ENCODE measurements around the gene CFAP54.
A peak's percentile ranks its signal among the peaks of the same experiment; 100 is the strongest.
"Not testable (repeated sequence)": the region's sequence is repeated elsewhere in the genome, so short reads cannot be mapped to it uniquely, and the experiment has no call there.

Gene CFAP54

DNA sequence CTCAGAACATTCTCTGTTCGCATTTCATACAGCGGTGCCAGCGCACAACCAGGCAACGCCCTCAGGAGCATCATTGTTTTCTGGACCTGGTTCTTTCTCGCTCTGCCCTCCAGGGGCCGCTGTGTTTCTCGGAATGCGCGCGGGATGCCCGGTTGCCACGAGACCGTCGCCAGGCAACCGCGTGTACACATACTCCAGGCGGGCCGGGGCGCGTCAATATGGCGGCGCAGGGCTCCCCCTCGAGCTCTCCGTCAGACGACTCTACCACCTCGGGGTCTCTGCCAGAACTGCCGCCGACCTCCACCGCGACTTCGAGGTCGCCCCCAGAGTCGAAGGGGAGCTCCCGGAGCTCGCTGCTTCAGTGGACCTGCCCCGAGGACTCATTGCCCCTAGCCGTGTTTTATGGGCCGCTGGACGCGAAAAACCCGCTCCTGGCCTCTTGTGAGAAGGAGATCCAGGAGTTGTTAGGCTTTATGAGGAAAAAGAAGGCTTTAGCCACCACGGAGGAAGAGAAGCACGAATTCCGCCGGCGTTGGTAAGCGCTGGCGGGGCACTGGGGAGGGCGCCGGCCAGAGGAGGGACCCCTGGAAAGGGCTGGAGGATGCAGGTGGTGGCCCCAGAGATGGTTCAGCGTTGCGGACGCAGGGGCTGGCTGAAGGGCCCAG lies at the start of gene CFAP54:
Gene CFAP54, plus strand, starts transcription at position 186 of the 665 bp plus-strand sequence. Its CDS starts 33 bp downstream, at position 219.
- peak; percentile 11 to 94 (median 85) for DNase-seq

- no peak for DNase-seq
Observed at GRCh38 chr12:96441816-96442215, 47.6 kb upstream of the CFAP54 start.

- DNase-seq, result no peak
Observed at GRCh38 chr12:96442906-96443305, 46.5 kb upstream of the CFAP54 start.

- no peak for DNase-seq
Observed at GRCh38 chr12:96444399-96444798, 45.0 kb upstream of the CFAP54 start.

DNA sequence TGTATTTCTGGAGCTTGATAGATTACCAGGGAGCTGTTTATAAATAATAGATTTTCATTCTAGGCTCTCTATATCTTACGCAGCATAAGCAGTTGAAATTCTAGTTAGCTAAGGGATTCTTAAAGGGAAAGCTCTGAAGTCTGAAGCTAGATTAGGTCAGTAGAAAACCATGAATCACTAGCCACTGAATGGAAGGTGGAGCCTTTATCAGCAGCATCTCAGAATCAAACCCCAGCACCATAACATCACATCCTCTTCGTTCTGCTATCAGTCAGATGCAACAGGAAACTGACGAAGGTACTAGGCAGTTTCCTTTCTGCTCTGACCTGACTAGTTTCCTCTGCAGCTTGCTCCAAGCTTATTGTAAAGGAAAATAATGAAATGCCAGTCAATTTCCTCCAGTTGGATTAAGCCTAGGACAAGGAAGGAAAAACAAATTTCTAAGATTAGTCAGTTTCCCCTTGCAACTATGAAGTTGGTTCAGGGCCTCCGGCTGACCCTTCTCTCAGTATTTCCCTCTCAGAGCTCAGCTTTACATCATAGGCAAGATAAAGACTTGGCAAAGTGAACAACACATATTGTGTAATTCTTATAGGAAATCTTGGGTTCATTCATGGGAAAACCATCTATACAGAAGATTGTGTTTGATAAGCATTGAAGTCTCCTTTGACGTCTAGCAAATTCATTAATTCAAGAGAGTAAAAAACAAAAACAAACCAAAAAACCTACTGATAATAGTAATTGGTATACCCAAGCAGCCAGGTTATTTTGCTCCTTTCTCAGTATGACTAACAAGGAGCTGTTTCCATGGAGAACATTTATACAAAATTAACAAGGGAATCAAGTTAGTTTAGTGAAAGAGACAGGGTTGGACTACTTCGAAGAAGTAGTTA lies 43.4 kb upstream of the CFAP54 start:
- no peak for DNase-seq

DNA sequence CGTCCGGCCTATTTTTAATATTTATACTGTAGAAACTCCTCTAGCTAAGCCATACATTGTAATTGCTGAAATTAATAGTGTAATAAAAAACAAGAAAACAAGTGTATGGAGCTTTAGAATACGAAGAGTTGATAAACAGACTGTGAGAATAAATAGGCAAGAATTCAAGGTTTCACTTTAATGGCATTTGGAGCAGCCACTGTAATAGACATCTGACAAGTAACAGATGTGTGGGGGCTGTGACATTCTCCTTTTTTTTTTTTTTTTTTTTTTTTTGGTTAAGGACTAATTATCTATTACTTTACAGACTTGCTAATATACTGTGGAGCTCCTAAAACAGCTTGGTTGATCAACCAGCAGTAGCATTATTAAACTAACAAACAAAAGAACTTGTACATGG lies 42.1 kb upstream of the CFAP54 start:
- DNase-seq, result no peak

- no peak for DNase-seq
Observed at GRCh38 chr12:96448300-96448699, 41.1 kb upstream of the CFAP54 start.

GRCh38 chr12:96452261-96452922 lies 37.0 kb upstream of the CFAP54 start:
- no peak for DNase-seq

- DNase-seq, result no peak
Observed at GRCh38 chr12:96454396-96454795, 35.0 kb upstream of the CFAP54 start.

DNA sequence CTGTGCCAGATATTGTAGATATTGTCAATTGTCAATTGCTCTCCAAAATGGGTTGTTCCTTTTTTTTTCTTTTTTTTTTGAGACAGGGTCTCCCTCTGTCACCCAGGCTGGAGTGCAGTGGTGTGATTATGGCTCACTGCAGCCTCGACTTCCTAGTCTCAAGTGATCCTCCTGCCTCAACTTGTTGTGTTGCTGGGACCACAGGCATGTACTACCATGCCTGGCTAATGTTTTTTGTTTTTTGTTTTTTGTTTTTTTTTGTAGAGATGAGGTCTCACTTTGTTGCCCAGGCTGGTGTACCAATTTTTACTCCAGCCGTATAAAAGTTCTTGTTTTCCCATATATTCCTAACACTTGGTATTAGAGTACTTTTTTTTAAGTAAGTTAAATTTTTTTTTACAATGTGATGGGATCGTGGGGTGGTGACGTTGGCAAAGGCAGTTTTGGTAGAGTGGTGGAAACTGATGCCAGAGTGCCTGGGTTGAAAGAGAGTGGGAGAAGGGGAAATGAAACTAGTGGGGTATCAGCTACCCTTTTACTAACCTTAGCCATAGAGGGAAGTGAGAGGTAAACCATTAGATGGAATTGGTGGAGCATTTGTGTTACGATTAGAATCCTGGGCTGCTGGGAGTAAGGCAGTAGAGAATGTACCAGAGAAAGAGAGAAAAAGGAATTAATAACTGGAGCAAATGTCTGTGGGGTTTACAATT lies 33.0 kb upstream of the CFAP54 start:
- no peak for DNase-seq

GRCh38 chr12:96457191-96457930 lies 32.0 kb upstream of the CFAP54 start:
- no peak for DNase-seq

- DNase-seq, result not testable (repeated sequence)
Observed at GRCh38 chr12:96459281-96459680, 30.1 kb upstream of the CFAP54 start.

- no peak for DNase-seq
Observed at GRCh38 chr12:96462571-96463280, 26.7 kb upstream of the CFAP54 start.

GRCh38 chr12:96465896-96466295 lies 23.5 kb upstream of the CFAP54 start:
- peak in 3 of 51 donors; percentile 4 to 32 (median 4) for DNase-seq

GRCh38 chr12:96466939-96467751 lies 22.2 kb upstream of the CFAP54 start:
- DNase-seq, result no peak

GRCh38 chr12:96471368-96472050 lies 17.9 kb upstream of the CFAP54 start:
- DNase-seq, result no peak

GRCh38 chr12:96472384-96472783 lies 17.0 kb upstream of the CFAP54 start:
- no peak for DNase-seq

- no peak for DNase-seq
Observed at GRCh38 chr12:96473394-96474093, 15.8 kb upstream of the CFAP54 start.

Measured in hypothalamus (tissue), 51 donors.